Liver (tissue), 3 donors: ENCODE measurements around the gene HEBP2.

Experiments
- ATF3 ChIP-seq: IDR thresholded peaks from 2 replicates; pipeline ENCODE4 v1.6.1; 2016; ENCODE audit warnings: antibody characterized with exemption
- CTCF ChIP-seq: fragments of 150-350 bp; IDR thresholded peaks from 2 replicates; pipeline ENCODE4 v1.5.1; 2017; ENCODE audit warnings: improper control_type of control experiment, low read depth, low read length; ENCODE audit not compliant: missing input control
- FOXA1 ChIP-seq: IDR thresholded peaks from 2 replicates; pipeline ENCODE4 v1.6.1; 2016; ENCODE audit warnings: antibody characterized with exemption
- JUND ChIP-seq, 2 donors: IDR thresholded peaks; 2 replicates each; pipeline ENCODE4 v1.6.1; 2016; ENCODE audit warnings: antibody characterized with exemption in 2 of 2
- MAX ChIP-seq: IDR thresholded peaks from 2 replicates; pipeline ENCODE4 v1.6.1; 2016; ENCODE audit warnings: antibody characterized with exemption
- RAD21 ChIP-seq, 2 donors: IDR thresholded peaks; 2 replicates each; pipeline ENCODE4 v1.6.1; 2016; ENCODE audit warnings: antibody characterized with exemption in 2 of 2, mild to moderate bottlenecking in 2 of 2
- REST ChIP-seq: IDR thresholded peaks from 2 replicates; pipeline ENCODE4 v1.6.1; 2016; ENCODE audit warnings: antibody characterized with exemption, mild to moderate bottlenecking
- SP1 ChIP-seq: IDR thresholded peaks from 2 replicates; pipeline ENCODE4 v1.6.1; 2018; ENCODE audit warnings: antibody characterized with exemption, mild to moderate bottlenecking
- TAF1 ChIP-seq: conservative IDR thresholded peaks from 2 replicates; pipeline ENCODE4 v1.6.1; 2016; ENCODE audit warnings: antibody characterized with exemption, mild to moderate bottlenecking
- YY1 ChIP-seq: IDR thresholded peaks from 2 replicates; pipeline ENCODE4 v1.6.1; 2016; ENCODE audit warnings: antibody characterized with exemption, mild to moderate bottlenecking
- donor health status: healthy.
- donor health status: healthy.

- TF ChIP-seq CTCF (no peak), TAF1 (no peak), YY1 (no peak), MAX (no peak), REST (no peak), JUND (IDR thresholded peaks at IDR 0.05) (no peak), FOXA1 (no peak), RAD21 (IDR thresholded peaks at IDR 0.05) (no peak), ATF3 (no peak), SP1 (no peak)
These were observed 23.7 kb downstream of the HEBP2 start for GRCh38 chr6:138427701-138428100.
